GM21528 (cell line): ENCODE results near the gene PRAMEF5.
"Not testable (repeated sequence)": the region's sequence is repeated elsewhere in the genome, so short reads cannot be mapped to it uniquely, and the experiment has no call there.

ENCODE experiments used
- ATAC-seq: cut with Tn5 transposase; IDR thresholded peaks from one replicate; pipeline ENCODE4 v1.9.1; 2021; ENCODE audit warnings: mild to moderate bottlenecking, moderate library complexity; ENCODE audit not compliant: unreplicated experiment, low FRiP score

The PRAMEF5 gene

DNA sequence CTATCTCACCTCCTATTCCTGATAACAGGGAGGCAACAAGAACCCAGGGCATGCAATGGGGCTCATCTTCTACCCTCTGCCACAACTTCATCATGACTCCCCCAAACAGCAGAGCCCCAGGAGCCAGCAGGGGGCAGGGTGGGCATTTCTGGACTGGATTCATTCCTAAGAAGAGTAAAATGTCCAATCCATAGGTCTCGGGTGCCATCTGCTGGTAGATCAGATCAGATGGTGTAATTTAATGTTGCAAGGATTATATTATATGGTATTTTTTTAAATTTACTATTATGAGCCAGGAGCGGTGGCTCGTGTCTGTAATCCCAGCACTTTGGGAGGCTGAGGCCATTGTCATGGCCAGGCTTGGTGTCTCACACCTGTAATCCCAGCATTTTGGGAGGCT, 11.1 kb downstream of the PRAMEF5 start:
- not testable (repeated sequence) for ATAC-seq

DNA sequence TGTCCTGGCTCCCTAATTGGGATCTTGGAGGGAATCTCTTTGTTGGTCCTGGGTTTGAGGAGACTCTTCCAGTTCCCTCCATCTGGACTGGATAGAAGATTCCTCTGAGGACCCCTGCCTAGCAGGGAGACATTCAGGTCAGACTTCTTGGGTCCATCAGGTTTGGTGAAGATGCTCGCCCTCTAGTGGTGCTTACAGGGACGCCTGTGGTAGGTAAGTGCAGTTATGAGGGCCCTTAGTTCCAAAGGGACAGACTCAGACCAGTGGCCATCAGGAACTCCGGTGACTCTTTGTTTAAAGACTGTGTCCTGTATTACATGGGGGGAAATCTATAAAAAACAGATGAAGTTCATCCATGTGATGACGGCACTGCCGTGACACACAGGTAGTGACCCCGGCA, 23.0 kb downstream of the PRAMEF5 start:
- ATAC-seq = not testable (repeated sequence)

DNA sequence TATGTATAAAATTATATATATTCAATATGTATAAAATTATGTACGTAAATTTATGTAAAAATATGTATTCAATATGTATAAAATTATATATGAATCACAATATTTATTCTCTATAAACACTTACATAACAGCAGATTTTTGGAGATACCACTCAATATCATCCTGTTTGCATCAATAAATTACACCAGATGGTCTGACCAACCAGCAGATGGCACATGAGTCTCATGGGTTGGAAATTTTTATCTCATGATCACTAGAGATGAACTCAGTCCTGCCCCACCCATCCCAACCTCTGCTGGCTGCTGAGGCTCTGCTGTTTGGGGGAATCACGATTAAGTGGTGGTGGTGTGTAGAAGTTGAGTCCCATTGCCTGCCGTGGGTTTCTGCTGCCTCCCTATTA, 25.6 kb downstream of the PRAMEF5 start:
- ATAC-seq = not testable (repeated sequence)

DNA sequence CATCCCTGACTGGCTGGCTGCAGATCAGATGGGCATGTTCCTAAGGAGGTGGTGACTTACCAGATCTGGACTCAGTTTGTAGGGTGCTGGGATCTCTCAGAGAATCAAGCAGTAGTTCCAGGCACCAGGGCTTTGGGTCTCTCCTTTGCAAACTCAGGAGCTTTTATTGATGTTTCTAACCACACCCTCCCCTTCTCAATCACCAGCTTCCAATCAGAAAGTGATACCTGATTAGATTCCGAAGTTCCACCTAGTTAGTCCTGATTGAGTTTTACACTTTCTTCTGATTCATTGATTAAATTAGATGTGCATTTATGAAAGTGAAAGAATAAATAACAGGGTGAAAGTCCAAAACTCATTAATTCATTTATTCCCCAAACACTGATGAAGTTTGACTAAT, 31.0 kb downstream of the PRAMEF5 start, which contains the start of gene PRAMEF8:
TSS of gene PRAMEF8 (minus strand) at position 101 of the 400 bp plus-strand sequence. CDS start 1,046 bp downstream, outside the sequence.
- not testable (repeated sequence) for ATAC-seq

DNA sequence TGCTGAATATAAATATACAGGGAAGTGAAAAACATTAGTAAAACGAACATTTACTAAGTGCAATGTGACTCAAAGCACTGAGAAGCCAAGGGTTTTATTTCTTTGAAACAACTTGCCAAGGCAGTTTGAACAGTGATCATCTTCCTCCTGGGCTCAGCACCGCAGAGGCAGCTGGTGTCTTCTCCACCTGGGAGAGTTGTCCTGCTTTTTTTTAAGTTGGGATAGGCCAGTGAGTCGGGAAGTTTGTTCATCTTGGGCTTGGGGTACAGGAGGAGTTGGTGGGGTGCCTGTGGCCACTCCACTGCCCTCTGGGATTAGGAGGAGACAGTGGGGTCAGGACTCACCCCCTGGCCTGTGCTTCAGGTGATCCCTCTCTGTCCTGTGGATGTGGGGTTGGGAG, 35.0 kb downstream of the PRAMEF5 start:
- not testable (repeated sequence) for ATAC-seq

DNA sequence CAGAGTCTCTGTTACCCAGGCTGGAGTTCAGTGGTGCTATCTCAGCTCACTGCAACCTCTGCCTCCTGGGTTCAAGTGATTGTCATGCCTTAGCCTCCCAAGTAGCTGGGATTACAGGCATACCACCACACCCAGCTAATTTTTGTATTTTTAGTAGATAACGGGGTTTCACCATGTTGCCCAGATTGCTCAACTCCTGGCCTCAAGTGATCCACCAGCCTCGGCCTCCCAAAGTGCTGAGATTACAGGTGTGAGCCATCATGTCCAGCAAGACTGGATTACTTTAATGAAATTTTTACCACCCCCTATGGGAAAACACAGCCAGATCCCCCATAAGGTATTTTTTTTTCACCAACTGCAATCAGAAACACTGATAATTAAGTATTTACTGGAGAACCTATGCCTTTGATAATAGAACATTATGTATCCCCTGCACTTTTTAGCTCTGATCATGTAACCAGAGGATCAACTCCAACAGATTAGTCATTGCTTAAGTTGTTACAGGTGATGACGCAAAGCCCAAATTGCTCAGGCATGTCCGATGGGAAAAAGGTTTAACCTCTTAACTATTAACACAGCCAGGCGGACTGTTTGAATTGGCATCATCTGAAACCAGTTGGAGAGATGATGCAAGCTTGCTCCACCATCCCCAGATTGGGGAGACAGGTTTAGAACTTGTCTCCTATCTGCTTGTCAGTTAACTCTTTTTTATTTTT, 43.4 kb downstream of the PRAMEF5 start:
- ATAC-seq = not testable (repeated sequence)

DNA sequence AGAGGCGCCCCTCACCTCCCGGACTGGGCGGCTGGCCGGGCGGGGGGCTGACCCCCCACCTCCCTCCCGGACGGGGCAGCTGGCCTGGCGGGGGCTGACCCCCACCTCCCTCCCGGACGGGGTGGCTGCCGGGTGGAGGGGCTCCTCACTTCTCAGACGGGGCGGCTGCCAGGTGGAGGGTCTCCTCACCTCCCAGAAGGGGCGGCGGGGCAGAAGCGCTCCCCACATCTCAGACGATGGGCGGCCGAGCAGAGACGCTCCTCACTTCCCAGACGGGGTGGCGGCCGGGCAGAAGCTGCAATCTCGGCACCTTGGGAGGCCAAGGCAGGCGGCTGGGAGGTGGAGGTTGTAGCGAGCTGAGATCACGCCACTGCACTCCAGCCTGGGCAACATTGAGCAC, 44.7 kb downstream of the PRAMEF5 start:
- ATAC-seq = not testable (repeated sequence)

DNA sequence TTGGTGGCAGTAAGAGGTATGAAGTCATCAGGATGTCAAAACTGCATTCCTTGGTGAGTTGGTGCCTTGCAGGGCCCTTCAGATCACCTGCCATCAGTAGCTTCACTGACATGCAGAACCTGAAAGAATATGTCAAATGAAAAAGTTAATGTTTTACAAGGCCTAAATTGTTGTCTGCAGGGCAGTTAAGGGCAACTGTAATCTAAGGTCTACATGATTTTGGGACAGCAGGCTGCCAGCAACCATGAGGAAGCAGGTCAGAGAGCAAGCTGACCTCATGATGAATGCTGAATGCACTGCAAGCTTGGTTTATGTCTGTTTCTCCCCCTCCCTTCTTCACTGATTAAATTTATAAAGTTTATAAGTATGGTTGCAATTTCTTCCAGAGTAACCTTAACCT, 48.2 kb downstream of the PRAMEF5 start:
- ATAC-seq = not testable (repeated sequence)

DNA sequence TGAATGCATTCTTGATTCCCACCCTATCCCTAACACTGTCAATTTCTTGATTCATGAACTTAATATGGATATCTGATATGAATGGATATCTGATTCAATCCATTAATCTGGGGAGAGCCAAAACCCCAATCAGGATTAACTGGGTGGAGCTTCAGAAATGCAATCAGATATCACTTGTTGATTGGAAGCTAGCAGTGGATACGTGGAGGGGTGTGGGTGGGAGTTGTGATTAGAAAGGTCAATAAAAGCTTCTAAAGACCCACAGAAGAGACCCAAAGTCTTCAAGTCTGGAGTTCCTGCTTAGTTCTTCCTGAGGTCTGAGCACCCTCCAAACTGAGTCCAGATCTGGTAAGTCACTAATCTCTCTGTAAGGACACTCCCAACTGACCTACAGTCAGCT, 49.2 kb downstream of the PRAMEF5 start, which contains the start of gene PRAMEF33:
TSS of gene PRAMEF33 (plus strand) at position 301 of the 400 bp plus-strand sequence. CDS start 2,416 bp downstream, outside the sequence.
- not testable (repeated sequence) for ATAC-seq
